Kidney (tissue), 14 donors: Measurements from ENCODE around the gene ROCK2. TPM values are rescaled to one million over a fixed set of nuclear protein-coding genes. Genes with fewer than 3 reads are reported as not detected.

ENCODE experiments used
- DNase-seq, 5 donors: peaks; one replicate each; pipeline ENCODE4 v3.0.0-alpha.2; 2013 to 2020
- FAIRE-seq: peaks from 2 replicates; lab custom pipeline; 2012; peaks lifted over from hg19 to GRCh38; lab: Jason Lieb, UNC
- H3K27ac ChIP-seq, 2 donors: one replicate each; pipeline ENCODE4 v1.7.0; 2013; ENCODE audit warnings: low read depth in 2 of 2, low read length in 2 of 2, inconsistent platforms in 1 of 2
- H3K27me3 ChIP-seq: one replicate; pipeline ENCODE4 v1.7.1; 2013; ENCODE audit warnings: low read length, inconsistent platforms; ENCODE audit not compliant: control insufficient read depth, insufficient read depth
- H3K36me3 ChIP-seq, 3 donors: one replicate each; pipeline versions ENCODE4 v1.7.0 to v1.7.1; 2013; ENCODE audit warnings: low read length in 3 of 3, control low read depth in 1 of 3, inconsistent platforms in 1 of 3; ENCODE audit not compliant: insufficient read depth in 3 of 3, control insufficient read depth in 2 of 3
- H3K4me1 ChIP-seq, 3 donors: one replicate each; pipeline versions ENCODE4 v1.7.0 to v1.7.1; 2013; ENCODE audit warnings: low read length in 3 of 3, inconsistent platforms in 1 of 3, low read depth in 1 of 3; ENCODE audit not compliant: control insufficient read depth in 2 of 3, insufficient read depth in 2 of 3
- H3K4me3 ChIP-seq, 3 donors: one replicate each; pipeline versions ENCODE4 v1.7.0 to v1.8.1; 2013; ENCODE audit warnings: low read length in 3 of 3, control low read depth in 1 of 3, inconsistent platforms in 1 of 3
- H3K9ac ChIP-seq, 3 donors: one replicate each; pipeline versions ENCODE4 v1.7.0 to v1.7.1; 2013; ENCODE audit warnings: low read length in 3 of 3, control low read depth in 1 of 3, inconsistent platforms in 1 of 3
- H3K9me3 ChIP-seq, 3 donors: one replicate each; pipeline versions ENCODE4 v1.7.0 to v1.7.1; 2013; ENCODE audit warnings: low read length in 3 of 3, control low read depth in 1 of 3, inconsistent platforms in 1 of 3; ENCODE audit not compliant: control insufficient read depth in 2 of 3, insufficient read depth in 1 of 3
- intact Hi-C: fragments of 100-400 bp; cut with DNase I; formaldehyde crosslinking; loops from one replicate; pipeline ENCODE4 v1.11.1; 2022
- polyA plus RNA-seq: library from polyadenylated mRNA; stranded (reverse); fragments of 350-450 nt; fragmentation: Illumina TruSeq; extraction: RNeasy Lipid Tissue Mini Kit (QIAGEN cat#74804); gene quantifications from one replicate; pipeline ENCODE4 v1.2.3, GENCODE V29; 2014; ENCODE audit warnings: low read depth, low replicate concordance; ENCODE audit not compliant: insufficient read depth
- total RNA-seq: library from RNA; stranded (reverse); fragmentation: NEBNext Ultra II Directional; extraction: Animal tissue kit (Norgen Biotek cat#: 25700); gene quantifications from one replicate; pipeline ENCODE4 v1.2.1, GENCODE V29; 2021
- TF ChIP-seq, protein P1 (sequence below): IDR thresholded peaks from 3 replicates; pipeline ENCODE4 v1.5.1; 2012; ENCODE audit warnings: mild to moderate bottlenecking, moderate library complexity, borderline replicate concordance; ENCODE audit not compliant: insufficient read depth; ENCODE audit errors: extremely low read depth
- donor health status: control.
- donor health status: control.
- donor health status: control.
- donor health status: control.
- donor health status: control.
- donor health status: DM: yes; HTN: yes; CAD: no.
- donor health status: Normal renal cell carcinoma (clear cell type).

The ROCK2 gene
- total and polyA plus RNA-seq, 2 donors from 2014 or later: 6.7 to 58.3 TPM

GRCh38 chr2:11343368-11343649 is 1.1 kb downstream of the ROCK2 start:
- peaks cover 4 to 24% (median 5%) of the 10 kb centered on the region in 3 donors for H3K4me1 ChIP-seq
- intact Hi-C loops: no loop called here
- DNase-seq: no peak
- no peak for FAIRE-seq
- H3K36me3 ChIP-seq: no peaks in the 10 kb centered on the region
- peak overlapping the region; percentile 82 to 89 for H3K27ac ChIP-seq
- no peaks in the 10 kb centered on the region for H3K27me3 ChIP-seq
- peak overlapping the region; percentile 3 to 93 (median 84) for H3K9ac ChIP-seq
- TF ChIP-seq, protein P1, sequence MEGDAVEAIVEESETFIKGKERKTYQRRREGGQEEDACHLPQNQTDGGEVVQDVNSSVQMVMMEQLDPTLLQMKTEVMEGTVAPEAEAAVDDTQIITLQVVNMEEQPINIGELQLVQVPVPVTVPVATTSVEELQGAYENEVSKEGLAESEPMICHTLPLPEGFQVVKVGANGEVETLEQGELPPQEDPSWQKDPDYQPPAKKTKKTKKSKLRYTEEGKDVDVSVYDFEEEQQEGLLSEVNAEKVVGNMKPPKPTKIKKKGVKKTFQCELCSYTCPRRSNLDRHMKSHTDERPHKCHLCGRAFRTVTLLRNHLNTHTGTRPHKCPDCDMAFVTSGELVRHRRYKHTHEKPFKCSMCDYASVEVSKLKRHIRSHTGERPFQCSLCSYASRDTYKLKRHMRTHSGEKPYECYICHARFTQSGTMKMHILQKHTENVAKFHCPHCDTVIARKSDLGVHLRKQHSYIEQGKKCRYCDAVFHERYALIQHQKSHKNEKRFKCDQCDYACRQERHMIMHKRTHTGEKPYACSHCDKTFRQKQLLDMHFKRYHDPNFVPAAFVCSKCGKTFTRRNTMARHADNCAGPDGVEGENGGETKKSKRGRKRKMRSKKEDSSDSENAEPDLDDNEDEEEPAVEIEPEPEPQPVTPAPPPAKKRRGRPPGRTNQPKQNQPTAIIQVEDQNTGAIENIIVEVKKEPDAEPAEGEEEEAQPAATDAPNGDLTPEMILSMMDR: no peak
- H3K9me3 ChIP-seq: no peaks in the 10 kb centered on the region
- H3K4me3 ChIP-seq: peak overlapping the region; percentile 71 to 95 (median 78)

DNA sequence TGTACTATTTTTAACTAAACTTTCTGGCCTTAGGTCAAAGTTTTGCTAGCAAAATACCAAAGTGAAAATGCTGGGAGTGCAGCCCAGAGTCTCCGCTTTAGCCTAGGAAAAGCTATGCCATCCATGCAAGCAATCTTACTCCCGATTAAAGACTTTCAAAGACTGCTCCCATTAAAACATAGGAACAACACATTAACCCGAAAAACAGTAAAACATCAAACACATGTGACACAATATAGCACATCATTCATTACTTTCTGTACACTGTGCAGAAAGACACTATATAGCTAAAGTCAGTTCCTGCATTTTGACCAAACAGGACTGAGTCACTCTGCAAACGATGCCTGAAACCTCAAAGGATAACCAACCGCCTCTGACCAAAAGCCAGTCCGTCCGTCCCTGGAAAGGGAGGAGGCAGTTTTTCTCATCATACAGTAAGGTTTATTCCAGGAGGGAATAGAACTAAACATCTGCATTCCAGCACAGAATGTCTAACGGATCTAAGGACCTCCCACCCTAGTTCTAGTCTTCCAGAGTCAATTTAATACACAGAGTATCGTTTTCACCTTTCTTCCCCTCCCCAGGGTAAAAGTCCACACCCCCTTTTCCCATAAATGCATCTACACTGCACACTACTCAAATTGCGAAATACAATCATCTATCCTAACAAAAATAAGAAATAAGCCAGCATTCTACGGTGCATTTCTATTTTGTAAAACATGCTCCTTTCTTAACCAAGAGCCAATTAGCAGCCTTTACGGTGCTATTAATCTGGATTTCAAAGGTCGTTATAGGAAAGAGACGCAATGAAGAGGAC is 1.7 kb downstream of the ROCK2 start:
- FAIRE-seq (no peak), DNase-seq (peak in 2 of 5 donors; percentile 48 to 49)
- Histone ChIP-seq H3K9me3 (no peaks in the 10 kb centered on the region), H3K4me3 (peak overlapping the region; percentile 71 to 95 (median 78)), H3K27me3 (no peaks in the 10 kb centered on the region), H3K4me1 (peaks cover 4 to 24% (median 5%) of the 10 kb centered on the region in 3 donors), H3K36me3 (no peaks in the 10 kb centered on the region), H3K27ac (peak overlapping the region; percentile 82 to 89), H3K9ac (peak overlapping the region; percentile 38 to 93 (median 84))
- intact Hi-C loops: no loop called here
- TF ChIP-seq, protein P1: no peak

GRCh38 chr2:11340717-11341116 is 3.7 kb downstream of the ROCK2 start:
- Histone ChIP-seq H3K36me3 (no peaks in the 10 kb centered on the region), H3K4me1 (peaks cover 4 to 19% (median 5%) of the 10 kb centered on the region in 3 donors), H3K9ac (no peak overlapping the region), H3K9me3 (no peaks in the 10 kb centered on the region), H3K27me3 (no peaks in the 10 kb centered on the region), H3K27ac (no peak overlapping the region), H3K4me3 (peak overlapping the region in 1 of 3 donors; percentile 26)
- intact Hi-C loops: no loop called here
- FAIRE-seq: no peak
- TF ChIP-seq, protein P1: no peak
- DNase-seq: no peak
